ENCODE measurements around the gene RHBDD1. TPM values are rescaled to one million over a fixed set of nuclear protein-coding genes. Genes with fewer than 3 reads are reported as not detected.
A peak's percentile ranks its signal among the peaks of the same experiment; 100 is the strongest.

RHBDD1 gene
- total and polyA plus RNA-seq, 3 experiments from 2014 or later: 19.2 to 35.7 (median 32.8) TPM

DNA sequence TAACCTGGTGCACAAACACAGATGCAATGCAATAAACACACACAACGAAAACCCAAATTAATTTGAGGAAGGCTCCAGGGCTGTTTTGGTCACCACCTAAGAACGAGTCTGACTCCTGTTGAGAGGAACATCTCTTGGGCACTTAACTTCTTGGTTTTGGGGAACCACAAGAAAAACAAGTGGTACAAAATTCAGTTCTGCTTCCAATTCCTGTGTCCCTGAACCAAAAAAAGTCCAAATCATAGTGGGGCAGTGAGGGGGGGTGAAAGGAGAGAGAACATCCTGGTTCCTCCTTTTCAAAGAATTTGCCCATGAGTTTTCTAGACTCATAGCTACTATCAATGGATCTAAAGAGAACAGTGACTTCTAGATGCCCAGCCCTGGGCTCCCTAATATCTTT is 184.6 kb downstream of the RHBDD1 start:
- Histone ChIP-seq H3K9me3 (ENCODE audit: low read length) (no peaks in the 10 kb centered on the region), H3K27me3 (ENCODE audit: insufficient read depth, low read length, poor library complexity, severe bottlenecking) (no peaks in the 10 kb centered on the region), H3K27ac (ENCODE audit: low read depth, low read length) (no peak overlapping the region), H3K36me3 (ENCODE audit: insufficient read depth, low read length) (no peaks in the 10 kb centered on the region), H3K4me1 (ENCODE audit: insufficient read depth, low read length) (no peaks in the 10 kb centered on the region), H3K4me3 (ENCODE audit: low read length) (no peak overlapping the region)
- no peak overlapping the region for H3K4me3 Mint-ChIP-seq
- CTCF ChIA-PET: no interaction called here
- no peaks in the 10 kb centered on the region for H3K36me3 Mint-ChIP-seq
- H3K4me1 Mint-ChIP-seq: no peaks in the 10 kb centered on the region
- no peak overlapping the region for H3K27ac Mint-ChIP-seq
- peaks cover 11 to 24% of the 10 kb centered on the region in 2 donors for H3K27me3 Mint-ChIP-seq
- POLR2A ChIA-PET: no interaction called here
- no peak for DNase-seq
- H3K9me3 Mint-ChIP-seq: peaks cover 0 to 5% (median 0%) of the 10 kb centered on the region in 5 donors

DNA sequence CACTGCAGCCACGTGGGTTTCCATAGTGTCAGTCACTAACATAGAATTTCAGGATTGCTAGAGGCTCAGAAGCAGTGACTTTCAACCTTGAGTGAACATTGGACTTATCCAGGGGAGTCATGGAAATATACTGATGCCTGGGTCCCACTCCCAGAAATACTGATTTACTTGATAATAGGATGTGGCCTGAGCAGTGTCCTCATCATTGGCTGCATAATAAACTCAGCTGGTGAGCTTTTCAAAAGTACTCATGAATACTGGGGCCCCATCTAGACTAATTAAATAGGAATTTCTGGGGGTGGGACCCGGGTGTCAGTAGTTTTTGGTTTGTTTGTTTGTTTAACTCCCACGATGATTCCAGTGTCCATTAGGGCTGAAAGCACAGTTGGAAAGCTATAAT is 186.8 kb downstream of the RHBDD1 start:
- no peak for DNase-seq
- Histone ChIP-seq H3K4me3 (ENCODE audit: low read length) (no peak overlapping the region), H3K4me1 (ENCODE audit: insufficient read depth, low read length) (no peaks in the 10 kb centered on the region), H3K27me3 (ENCODE audit: insufficient read depth, low read length, poor library complexity, severe bottlenecking) (no peaks in the 10 kb centered on the region), H3K9me3 (ENCODE audit: low read length) (no peaks in the 10 kb centered on the region), H3K36me3 (ENCODE audit: insufficient read depth, low read length) (no peaks in the 10 kb centered on the region), H3K27ac (ENCODE audit: low read depth, low read length) (no peak overlapping the region)
- Mint-ChIP-seq H3K9me3 (peaks cover 0 to 3% (median 0%) of the 10 kb centered on the region in 5 donors), H3K4me1 (no peaks in the 10 kb centered on the region), H3K27me3 (peaks cover 11 to 17% of the 10 kb centered on the region in 2 donors), H3K27ac (no peak overlapping the region), H3K4me3 (no peak overlapping the region), H3K36me3 (no peaks in the 10 kb centered on the region)
- ChIA-PET CTCF (no interaction called here), POLR2A (no interaction called here)

- no peak for DNase-seq
- no peak overlapping the region for H3K4me3 ChIP-seq (ENCODE audit: low read length)
- H3K9me3 Mint-ChIP-seq: peaks cover 0 to 2% (median 0%) of the 10 kb centered on the region in 5 donors
- ChIA-PET CTCF (no interaction called here), POLR2A (no interaction called here)
- no peaks in the 10 kb centered on the region for H3K27me3 ChIP-seq (ENCODE audit: insufficient read depth, low read length, poor library complexity, severe bottlenecking)
- no peaks in the 10 kb centered on the region for H3K36me3 ChIP-seq (ENCODE audit: insufficient read depth, low read length)
- H3K4me1 Mint-ChIP-seq: no peaks in the 10 kb centered on the region
- H3K27me3 Mint-ChIP-seq: peaks cover 13 to 14% of the 10 kb centered on the region in 2 donors
- no peaks in the 10 kb centered on the region for H3K4me1 ChIP-seq (ENCODE audit: insufficient read depth, low read length)
- no peak overlapping the region for H3K27ac ChIP-seq (ENCODE audit: low read depth, low read length)
- no peak overlapping the region for H3K27ac Mint-ChIP-seq
- no peak overlapping the region for H3K4me3 Mint-ChIP-seq
- H3K36me3 Mint-ChIP-seq: no peaks in the 10 kb centered on the region
- H3K9me3 ChIP-seq (ENCODE audit: low read length): no peaks in the 10 kb centered on the region
Measured at GRCh38 chr2:227025510-227025909, 189.7 kb downstream of the RHBDD1 start.

DNA sequence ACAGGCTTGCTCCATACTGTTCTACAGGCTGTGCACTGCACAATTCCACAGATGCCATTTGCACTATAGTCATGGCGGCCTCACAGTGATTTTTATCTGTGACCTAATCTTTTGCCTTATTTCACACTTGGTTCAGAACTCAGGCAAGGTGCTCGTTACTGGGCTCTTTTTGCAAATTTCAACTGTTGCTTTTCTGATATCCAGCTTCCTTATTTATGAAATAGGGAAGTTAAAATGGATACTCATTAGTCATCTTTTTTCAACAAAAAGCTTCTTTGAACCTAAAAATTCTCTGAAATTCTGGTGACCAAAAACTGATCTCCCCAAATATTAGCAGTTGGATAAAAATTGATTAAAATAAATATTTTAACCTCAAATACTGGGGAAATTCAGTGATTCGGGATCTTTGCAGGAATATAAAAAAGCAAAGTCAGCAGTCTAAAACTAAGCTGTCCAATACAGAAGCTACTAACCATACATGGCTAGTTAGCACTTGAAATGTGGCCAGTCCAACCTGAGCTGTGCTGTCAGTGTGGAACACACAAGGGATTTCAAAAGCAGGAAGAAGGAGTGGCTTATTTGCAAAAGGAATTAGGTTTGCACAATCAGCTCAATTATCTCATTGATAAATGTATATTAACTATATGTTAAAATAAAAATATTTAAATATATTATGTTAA is 193.7 kb downstream of the RHBDD1 start:
- no peak overlapping the region for H3K4me3 Mint-ChIP-seq

GRCh38 chr2:227030789-227031188 is 194.9 kb downstream of the RHBDD1 start:
- no peak for DNase-seq
- peaks cover 0 to 5% (median 3%) of the 10 kb centered on the region in 3 donors for H3K4me1 Mint-ChIP-seq
- H3K9me3 Mint-ChIP-seq: peaks cover 0 to 2% (median 0%) of the 10 kb centered on the region in 5 donors
- Histone ChIP-seq H3K4me1 (ENCODE audit: insufficient read depth, low read length) (no peaks in the 10 kb centered on the region), H3K27me3 (ENCODE audit: insufficient read depth, low read length, poor library complexity, severe bottlenecking) (no peaks in the 10 kb centered on the region), H3K36me3 (ENCODE audit: insufficient read depth, low read length) (no peaks in the 10 kb centered on the region), H3K27ac (ENCODE audit: low read depth, low read length) (no peak overlapping the region), H3K4me3 (ENCODE audit: low read length) (no peak overlapping the region), H3K9me3 (ENCODE audit: low read length) (no peaks in the 10 kb centered on the region)
- ChIA-PET POLR2A (no interaction called here), CTCF (no interaction called here)
- H3K36me3 Mint-ChIP-seq: no peaks in the 10 kb centered on the region
- no peak overlapping the region for H3K27ac Mint-ChIP-seq
- peaks cover 6 to 12% of the 10 kb centered on the region in 2 donors for H3K27me3 Mint-ChIP-seq
- H3K4me3 Mint-ChIP-seq: no peak overlapping the region

More for the DNA sequence above, 193.7 kb downstream of the RHBDD1 start:
- Histone ChIP-seq H3K36me3 (ENCODE audit: insufficient read depth, low read length) (no peaks in the 10 kb centered on the region), H3K27me3 (ENCODE audit: insufficient read depth, low read length, poor library complexity, severe bottlenecking) (no peaks in the 10 kb centered on the region), H3K9me3 (ENCODE audit: low read length) (no peaks in the 10 kb centered on the region), H3K27ac (ENCODE audit: low read depth, low read length) (no peak overlapping the region), H3K4me3 (ENCODE audit: low read length) (no peak overlapping the region), H3K4me1 (ENCODE audit: insufficient read depth, low read length) (no peaks in the 10 kb centered on the region)
- Mint-ChIP-seq H3K27me3 (peaks cover 6 to 8% of the 10 kb centered on the region in 2 donors), H3K4me1 (peaks cover 0 to 5% (median 3%) of the 10 kb centered on the region in 3 donors), H3K36me3 (no peaks in the 10 kb centered on the region), H3K27ac (no peak overlapping the region), H3K9me3 (no peaks in the 10 kb centered on the region)
- ChIA-PET POLR2A (no interaction called here), CTCF (no interaction called here)
- no peak for DNase-seq

DNA sequence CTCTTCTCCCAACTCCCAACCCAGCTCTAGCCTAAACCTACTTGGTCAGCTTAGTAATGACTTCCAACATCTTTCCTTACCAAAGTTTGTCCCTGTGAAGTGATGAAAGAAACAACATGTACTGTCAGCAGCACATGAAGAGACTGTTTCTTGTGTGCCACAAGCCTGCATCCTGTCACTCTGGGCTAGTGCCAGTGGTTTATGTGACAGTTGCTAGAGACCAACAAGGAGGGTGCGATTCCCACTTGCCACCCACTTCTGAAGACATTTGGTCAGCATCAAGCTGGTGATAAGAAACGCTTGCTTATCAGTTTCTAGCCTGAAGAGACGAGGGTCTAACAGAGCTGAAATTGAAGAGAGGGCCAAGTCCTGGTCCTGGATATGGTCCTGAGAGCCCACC is 195.5 kb downstream of the RHBDD1 start:
- Histone ChIP-seq H3K9me3 (ENCODE audit: low read length) (no peaks in the 10 kb centered on the region), H3K4me3 (ENCODE audit: low read length) (no peak overlapping the region), H3K27me3 (ENCODE audit: insufficient read depth, low read length, poor library complexity, severe bottlenecking) (no peaks in the 10 kb centered on the region), H3K4me1 (ENCODE audit: insufficient read depth, low read length) (no peaks in the 10 kb centered on the region), H3K27ac (ENCODE audit: low read depth, low read length) (no peak overlapping the region), H3K36me3 (ENCODE audit: insufficient read depth, low read length) (no peaks in the 10 kb centered on the region)
- peaks cover 0 to 5% (median 3%) of the 10 kb centered on the region in 3 donors for H3K4me1 Mint-ChIP-seq
- H3K27me3 Mint-ChIP-seq: peaks cover 6 to 12% of the 10 kb centered on the region in 2 donors
- peak in 1 of 5 donors; percentile 2 for DNase-seq
- peaks cover 0 to 2% (median 0%) of the 10 kb centered on the region in 5 donors for H3K9me3 Mint-ChIP-seq
- CTCF ChIA-PET: no interaction called here
- no peak overlapping the region for H3K27ac Mint-ChIP-seq
- POLR2A ChIA-PET: no interaction called here
- no peaks in the 10 kb centered on the region for H3K36me3 Mint-ChIP-seq
- H3K4me3 Mint-ChIP-seq: no peak overlapping the region

DNA sequence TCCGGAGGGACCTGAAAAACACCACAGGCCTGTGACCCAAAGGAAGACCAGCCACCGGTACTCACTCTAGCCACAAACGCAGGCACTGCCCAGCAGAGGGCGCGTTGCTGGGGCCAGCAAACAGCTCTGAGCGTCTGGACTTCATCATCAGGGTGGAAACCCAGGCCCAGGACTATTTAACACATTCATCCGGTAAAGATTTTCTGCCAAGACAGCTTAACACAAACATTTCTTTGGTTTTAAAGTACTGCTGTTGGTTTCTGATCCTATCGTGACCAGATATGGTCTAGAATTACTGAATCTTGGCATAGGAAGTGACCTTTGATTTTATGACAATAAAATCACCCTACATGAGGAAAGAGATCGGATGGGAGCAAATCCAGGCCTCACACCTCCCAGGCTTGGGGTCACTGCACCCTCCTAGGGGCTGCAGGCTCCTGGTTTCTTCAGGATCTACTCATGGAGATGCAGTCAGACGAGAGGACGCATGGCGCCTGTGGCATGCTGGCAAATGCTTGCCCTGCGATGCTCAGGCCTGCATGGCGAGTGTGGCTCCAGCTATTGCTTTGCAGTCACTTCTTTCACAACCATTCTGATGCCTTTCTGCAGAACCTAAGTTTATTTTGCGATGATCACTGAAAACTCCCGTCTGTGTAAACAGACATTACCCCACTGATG is 197.8 kb downstream of the RHBDD1 start:
- Mint-ChIP-seq H3K27me3 (peaks cover 2 to 15% of the 10 kb centered on the region in 2 donors), H3K4me1 (peaks cover 0 to 5% (median 3%) of the 10 kb centered on the region in 3 donors), H3K4me3 (no peak overlapping the region), H3K36me3 (no peaks in the 10 kb centered on the region), H3K9me3 (peaks cover 0 to 4% (median 0%) of the 10 kb centered on the region in 5 donors), H3K27ac (no peak overlapping the region)
- POLR2A ChIA-PET: no interaction called here
- Histone ChIP-seq H3K4me1 (ENCODE audit: insufficient read depth, low read length) (no peaks in the 10 kb centered on the region), H3K27ac (ENCODE audit: low read depth, low read length) (no peak overlapping the region), H3K27me3 (ENCODE audit: insufficient read depth, low read length, poor library complexity, severe bottlenecking) (no peaks in the 10 kb centered on the region), H3K4me3 (ENCODE audit: low read length) (no peak overlapping the region), H3K9me3 (ENCODE audit: low read length) (no peaks in the 10 kb centered on the region), H3K36me3 (ENCODE audit: insufficient read depth, low read length) (no peaks in the 10 kb centered on the region)
- DNase-seq: no peak
- CTCF ChIA-PET: no interaction called here

DNA sequence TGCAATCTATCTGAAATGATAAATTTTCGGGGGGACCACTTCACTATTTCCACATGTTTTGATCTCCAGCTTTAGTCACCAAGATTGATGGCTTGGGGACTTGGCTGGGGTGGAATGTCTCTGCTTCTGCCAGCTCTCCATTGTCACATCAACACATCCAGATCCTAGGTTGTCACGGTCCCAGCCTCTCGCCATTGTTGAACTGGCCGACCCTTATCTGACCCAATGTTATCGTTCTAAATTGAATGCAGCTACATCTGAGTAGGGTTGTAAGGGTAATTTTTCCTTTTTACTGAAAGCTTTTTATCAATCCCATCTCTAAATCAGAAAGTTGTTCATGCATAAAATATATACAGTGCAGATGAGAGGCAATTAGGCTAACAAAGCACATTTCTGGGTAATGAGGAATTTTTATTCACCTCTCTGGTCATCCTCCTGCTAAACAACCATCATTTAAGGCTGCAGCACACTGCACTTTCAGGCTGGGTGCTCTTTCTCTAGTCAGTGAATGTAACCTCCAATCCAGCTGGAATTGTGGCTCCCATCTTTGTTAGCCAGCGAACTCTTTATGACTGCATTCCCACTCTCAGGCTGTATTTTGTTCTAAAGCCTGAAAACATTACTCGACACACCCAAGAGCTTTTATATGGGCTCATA is 200.0 kb downstream of the RHBDD1 start:
- Histone ChIP-seq H3K36me3 (ENCODE audit: insufficient read depth, low read length) (no peaks in the 10 kb centered on the region), H3K27me3 (ENCODE audit: insufficient read depth, low read length, poor library complexity, severe bottlenecking) (no peaks in the 10 kb centered on the region), H3K4me3 (ENCODE audit: low read length) (no peak overlapping the region), H3K9me3 (ENCODE audit: low read length) (no peaks in the 10 kb centered on the region), H3K27ac (ENCODE audit: low read depth, low read length) (no peak overlapping the region), H3K4me1 (ENCODE audit: insufficient read depth, low read length) (no peaks in the 10 kb centered on the region)
- H3K27ac Mint-ChIP-seq: no peak overlapping the region
- peaks cover 6 to 26% of the 10 kb centered on the region in 2 donors for H3K27me3 Mint-ChIP-seq
- H3K36me3 Mint-ChIP-seq: no peaks in the 10 kb centered on the region
- no peak overlapping the region for H3K4me3 Mint-ChIP-seq
- CTCF ChIA-PET: no interaction called here
- peaks cover 0 to 4% (median 0%) of the 10 kb centered on the region in 5 donors for H3K9me3 Mint-ChIP-seq
- no peak for DNase-seq
- peaks cover 0 to 4% (median 3%) of the 10 kb centered on the region in 3 donors for H3K4me1 Mint-ChIP-seq
- POLR2A ChIA-PET: no interaction called here

Measured in CD8-positive, alpha-beta memory T cell (primary cell).